Measurements from ENCODE around the gene TBK1.
A peak's percentile ranks its signal among the peaks of the same experiment; 100 is the strongest.

TBK1 gene

DNA sequence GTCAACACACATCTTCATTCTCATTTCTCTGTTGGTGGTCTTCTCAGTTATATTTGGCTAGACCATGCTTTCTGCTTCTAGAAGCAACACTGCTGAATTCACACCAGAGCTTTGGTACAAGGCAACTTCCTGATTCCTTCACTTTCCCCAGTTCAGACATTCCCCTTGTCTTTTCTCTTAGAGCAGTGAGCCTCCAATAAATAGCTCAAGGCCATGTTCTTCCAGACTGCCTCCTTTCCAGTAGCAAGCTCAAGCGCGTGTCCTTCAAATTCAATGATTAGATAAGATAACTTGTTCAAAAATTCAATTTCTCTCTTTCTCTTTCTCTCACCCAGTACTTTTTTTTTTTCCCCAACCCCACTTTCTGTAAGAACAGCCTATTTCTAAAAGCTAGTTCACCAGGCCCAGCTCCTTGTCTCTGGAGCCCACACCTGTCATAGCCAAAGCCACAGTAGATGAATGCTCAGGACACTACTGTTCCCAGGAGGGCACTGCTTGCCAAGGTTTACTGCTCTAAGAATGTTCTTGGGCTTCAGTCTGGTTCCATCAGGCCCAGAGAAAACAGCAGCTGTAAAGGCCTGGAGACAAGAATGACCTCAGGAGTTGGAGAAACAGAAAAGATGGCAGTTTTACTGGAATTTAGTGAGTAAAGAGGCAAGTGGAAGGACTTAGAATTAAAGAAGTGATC, 17.7 kb downstream of the TBK1 start:
- Histone ChIP-seq H3K9me3 (ENCODE audit: control insufficient read depth, low read length) (no peaks in the 10 kb centered on the region), H3K27ac (ENCODE audit: low read depth, low read length, severe bottlenecking) (peak overlapping the region; percentile 13), H3K4me3 (ENCODE audit: extremely low read depth, insufficient read depth, low read length, poor library complexity, severe bottlenecking) (no peak overlapping the region), H3K36me3 (ENCODE audit: control insufficient read depth, insufficient read depth, low read length) (peaks cover 86% of the 10 kb centered on the region), H3K4me1 (ENCODE audit: control insufficient read depth, insufficient read depth, low read length, poor library complexity, severe bottlenecking) (peaks cover 4% of the 10 kb centered on the region)
- 92 to 100% methylated on average over 2 of the region's 2 CpGs for WGBS, 2 experiments (ENCODE audit: insufficient coverage in 2 of 2)

DNA sequence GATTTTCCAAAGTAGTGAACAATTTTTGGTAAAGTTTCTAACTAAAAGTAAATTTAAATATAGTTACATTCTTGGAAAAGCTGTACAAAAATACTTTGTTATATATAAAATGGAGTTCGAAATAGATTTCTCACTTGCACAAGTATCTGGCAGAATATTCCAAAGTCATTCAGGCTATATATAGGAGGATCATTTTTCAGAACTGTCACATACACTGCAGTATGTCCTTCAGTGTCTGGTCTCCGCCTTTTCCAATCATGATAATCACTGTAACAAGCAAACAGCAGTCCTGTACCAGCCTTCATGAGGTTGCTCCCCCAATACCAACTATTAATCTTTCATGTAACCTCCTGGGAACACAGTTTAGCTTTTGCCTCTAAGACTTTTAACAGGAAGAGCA, 18.6 kb downstream of the TBK1 start:
- Histone ChIP-seq H3K9me3 (ENCODE audit: control insufficient read depth, low read length) (no peaks in the 10 kb centered on the region), H3K4me1 (ENCODE audit: control insufficient read depth, insufficient read depth, low read length, poor library complexity, severe bottlenecking) (peaks cover 4% of the 10 kb centered on the region), H3K36me3 (ENCODE audit: control insufficient read depth, insufficient read depth, low read length) (peaks cover 86% of the 10 kb centered on the region), H3K27ac (ENCODE audit: low read depth, low read length, severe bottlenecking) (no peak overlapping the region), H3K4me3 (ENCODE audit: extremely low read depth, insufficient read depth, low read length, poor library complexity, severe bottlenecking) (no peak overlapping the region)
- 67 to 100% methylated on average over 1 of the region's 2 CpGs for WGBS, 2 experiments (ENCODE audit: insufficient coverage in 2 of 2)

DNA sequence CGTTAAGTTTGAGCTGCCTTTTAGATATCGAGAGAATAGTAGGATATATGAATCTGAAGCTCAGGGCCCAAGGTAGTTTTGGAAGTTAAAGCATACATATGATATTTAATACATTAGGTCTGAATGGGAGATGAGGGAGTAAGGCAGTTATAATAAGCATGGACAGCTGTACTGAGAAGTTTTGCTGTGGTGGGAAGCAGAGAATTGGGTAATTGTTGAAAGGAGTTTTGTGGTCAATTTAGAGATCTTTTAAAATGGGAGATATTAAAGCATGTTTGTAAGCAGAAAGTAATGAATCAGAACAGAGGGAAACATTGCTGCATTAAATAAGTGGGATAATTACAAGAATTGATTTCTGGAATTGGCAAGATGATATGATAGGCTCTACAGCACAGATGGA, 21.3 kb downstream of the TBK1 start:
- Histone ChIP-seq H3K4me3 (ENCODE audit: extremely low read depth, insufficient read depth, low read length, poor library complexity, severe bottlenecking) (no peak overlapping the region), H3K4me1 (ENCODE audit: control insufficient read depth, insufficient read depth, low read length, poor library complexity, severe bottlenecking) (peaks cover 4% of the 10 kb centered on the region), H3K27ac (ENCODE audit: low read depth, low read length, severe bottlenecking) (no peak overlapping the region), H3K9me3 (ENCODE audit: control insufficient read depth, low read length) (peaks cover 9% of the 10 kb centered on the region), H3K36me3 (ENCODE audit: control insufficient read depth, insufficient read depth, low read length) (peaks cover 81% of the 10 kb centered on the region)
- 100% methylated on average over 1 to 2 of the region's 2 CpGs for WGBS, 2 experiments (ENCODE audit: insufficient coverage in 2 of 2)

DNA sequence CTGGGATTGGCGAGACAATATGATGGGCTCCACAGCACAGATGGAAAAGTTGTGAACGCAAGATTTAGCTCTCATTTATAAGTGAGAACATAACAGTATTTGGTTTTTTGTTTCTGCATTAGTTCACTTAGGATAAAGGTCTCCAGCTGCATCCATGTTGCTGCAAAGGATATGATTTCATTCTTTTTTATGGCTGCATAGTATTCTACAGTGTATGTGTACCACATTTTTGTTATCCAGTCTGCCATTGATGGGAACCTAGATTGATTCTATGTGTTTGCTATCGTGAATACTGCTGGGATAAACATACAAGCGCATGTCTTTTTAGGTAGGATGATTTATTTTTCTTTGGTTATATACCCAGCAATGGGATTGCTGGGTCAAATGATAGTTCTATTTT, 23.6 kb downstream of the TBK1 start:
- Histone ChIP-seq H3K9me3 (ENCODE audit: control insufficient read depth, low read length) (peaks cover 9% of the 10 kb centered on the region), H3K36me3 (ENCODE audit: control insufficient read depth, insufficient read depth, low read length) (peaks cover 74% of the 10 kb centered on the region), H3K4me1 (ENCODE audit: control insufficient read depth, insufficient read depth, low read length, poor library complexity, severe bottlenecking) (no peaks in the 10 kb centered on the region), H3K4me3 (ENCODE audit: extremely low read depth, insufficient read depth, low read length, poor library complexity, severe bottlenecking) (no peak overlapping the region), H3K27ac (ENCODE audit: low read depth, low read length, severe bottlenecking) (no peak overlapping the region)
- WGBS, 2 experiments (ENCODE audit: insufficient coverage in 2 of 2): 96 to 97% methylated on average over 4 of the region's 4 CpGs

DNA sequence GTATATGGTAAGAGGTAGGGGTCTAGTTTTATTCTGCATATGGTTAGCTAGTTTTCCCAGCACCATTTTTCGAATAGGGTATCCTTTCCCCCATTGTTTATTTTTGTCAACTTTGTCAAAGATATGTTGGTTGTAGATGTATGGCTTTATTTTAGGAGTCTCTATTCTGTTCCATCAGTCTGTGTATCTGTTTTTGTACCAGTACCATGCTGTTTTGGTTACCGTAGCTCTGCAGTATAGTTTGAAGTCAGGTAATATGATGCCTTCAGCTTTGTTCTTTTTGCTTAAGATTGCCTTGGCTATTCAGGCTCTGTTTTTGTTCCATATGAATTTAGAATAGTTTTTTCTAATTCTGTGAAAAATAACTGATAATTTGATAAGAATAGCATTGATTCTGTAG, 24.9 kb downstream of the TBK1 start:
- Histone ChIP-seq H3K9me3 (ENCODE audit: control insufficient read depth, low read length) (peaks cover 9% of the 10 kb centered on the region), H3K27ac (ENCODE audit: low read depth, low read length, severe bottlenecking) (no peak overlapping the region), H3K4me3 (ENCODE audit: extremely low read depth, insufficient read depth, low read length, poor library complexity, severe bottlenecking) (no peak overlapping the region), H3K4me1 (ENCODE audit: control insufficient read depth, insufficient read depth, low read length, poor library complexity, severe bottlenecking) (no peaks in the 10 kb centered on the region), H3K36me3 (ENCODE audit: control insufficient read depth, insufficient read depth, low read length) (peaks cover 66% of the 10 kb centered on the region)
- WGBS, 2 experiments (ENCODE audit: insufficient coverage in 2 of 2): 100% methylated on average over 1 of the region's 2 CpGs; no CpG with 5 or more reads in 1 of the 2 experiments

DNA sequence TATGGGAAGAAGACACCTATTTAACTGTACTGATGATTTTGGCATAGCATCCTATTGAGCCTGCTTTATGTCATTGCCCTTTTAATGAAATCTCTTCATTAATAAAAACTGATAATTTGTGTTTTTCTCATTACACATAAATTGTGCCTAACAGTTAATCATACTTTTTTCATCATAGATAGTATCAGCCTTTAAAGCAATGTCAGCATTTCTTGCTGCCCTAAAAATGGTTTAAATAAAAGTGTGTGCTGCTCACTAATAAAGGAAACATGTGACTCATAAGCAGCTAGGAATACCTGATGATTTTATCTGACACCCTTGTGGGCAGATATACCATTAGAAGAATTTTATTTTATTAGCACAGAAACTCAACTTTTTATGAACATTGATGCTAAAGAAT, 26.7 kb downstream of the TBK1 start:
- no peak overlapping the region for H3K4me3 ChIP-seq (ENCODE audit: extremely low read depth, insufficient read depth, low read length, poor library complexity, severe bottlenecking)
- peaks cover 68% of the 10 kb centered on the region for H3K36me3 ChIP-seq (ENCODE audit: control insufficient read depth, insufficient read depth, low read length)
- no peak overlapping the region for H3K27ac ChIP-seq (ENCODE audit: low read depth, low read length, severe bottlenecking)
- H3K4me1 ChIP-seq (ENCODE audit: control insufficient read depth, insufficient read depth, low read length, poor library complexity, severe bottlenecking): no peaks in the 10 kb centered on the region
- H3K9me3 ChIP-seq (ENCODE audit: control insufficient read depth, low read length): peaks cover 9% of the 10 kb centered on the region

DNA sequence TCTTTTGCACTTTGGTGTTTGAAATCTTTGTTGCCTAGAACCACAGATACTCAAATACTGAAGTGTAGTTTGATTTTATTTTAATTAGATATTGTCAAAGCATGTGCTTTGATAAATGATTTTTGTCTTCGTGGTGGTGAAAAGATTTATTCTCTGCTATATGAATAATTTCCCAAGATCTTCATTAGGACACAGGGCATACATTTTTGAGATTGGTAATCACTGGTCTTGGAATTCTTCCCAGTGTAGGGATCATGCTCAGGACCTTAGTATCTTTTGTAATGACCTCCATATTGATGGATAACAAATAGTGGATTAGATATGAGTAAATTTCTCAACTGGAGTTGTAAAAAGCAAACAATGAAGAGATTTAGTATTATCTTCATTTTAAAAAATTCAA, 28.2 kb downstream of the TBK1 start:
- peaks cover 58% of the 10 kb centered on the region for H3K36me3 ChIP-seq (ENCODE audit: control insufficient read depth, insufficient read depth, low read length)
- H3K9me3 ChIP-seq (ENCODE audit: control insufficient read depth, low read length): peaks cover 9% of the 10 kb centered on the region
- H3K4me3 ChIP-seq (ENCODE audit: extremely low read depth, insufficient read depth, low read length, poor library complexity, severe bottlenecking): no peak overlapping the region
- no CpG with 5 or more reads among the region's 1 CpG for WGBS, 2 experiments (ENCODE audit: insufficient coverage in 2 of 2)
- H3K4me1 ChIP-seq (ENCODE audit: control insufficient read depth, insufficient read depth, low read length, poor library complexity, severe bottlenecking): no peaks in the 10 kb centered on the region
- no peak overlapping the region for H3K27ac ChIP-seq (ENCODE audit: low read depth, low read length, severe bottlenecking)

DNA sequence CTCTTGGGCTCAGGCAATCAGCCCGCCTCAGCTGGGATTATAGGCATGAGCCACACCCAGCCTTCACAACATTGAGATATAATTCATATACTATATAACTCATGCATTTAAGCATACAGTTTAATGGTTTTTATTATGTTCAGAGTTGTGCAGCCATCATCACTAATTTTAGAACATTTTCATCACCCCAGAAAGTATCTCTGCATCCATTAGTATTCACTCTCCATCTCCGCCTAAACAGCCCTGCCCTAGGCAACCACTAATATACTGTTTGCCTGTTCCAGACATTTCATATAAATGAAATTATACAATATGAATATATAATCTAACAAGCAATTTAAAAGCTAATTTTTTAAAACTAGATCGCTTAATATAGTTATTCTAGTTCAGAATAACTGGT, 34.7 kb downstream of the TBK1 start:
- peaks cover 68% of the 10 kb centered on the region for H3K36me3 ChIP-seq (ENCODE audit: control insufficient read depth, insufficient read depth, low read length)
- H3K27ac ChIP-seq (ENCODE audit: low read depth, low read length, severe bottlenecking): no peak overlapping the region
- WGBS, 2 experiments (ENCODE audit: insufficient coverage in 2 of 2): no CpG with 5 or more reads among the region's 3 CpGs

DNA sequence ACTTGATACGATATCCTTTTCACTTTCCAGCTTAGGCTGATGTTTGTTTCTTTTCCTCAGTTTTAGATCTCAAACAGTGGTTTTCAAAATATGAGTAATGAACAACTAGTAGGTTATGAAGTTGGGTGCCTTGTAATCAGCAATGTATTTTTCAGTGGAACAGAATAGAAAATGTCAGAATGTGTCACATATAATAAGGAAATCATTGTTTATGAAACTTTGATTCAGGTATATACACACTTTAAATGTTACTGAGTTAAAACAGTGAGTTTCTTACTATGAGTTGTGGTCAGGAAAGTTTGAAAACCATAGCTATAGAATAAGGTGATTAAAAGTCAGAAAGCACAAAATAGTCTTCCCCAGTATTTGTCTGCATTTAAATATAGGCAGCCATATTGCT, 39.8 kb downstream of the TBK1 start:
- Histone ChIP-seq H3K9me3 (ENCODE audit: control insufficient read depth, low read length) (no peaks in the 10 kb centered on the region), H3K36me3 (ENCODE audit: control insufficient read depth, insufficient read depth, low read length) (peaks cover 58% of the 10 kb centered on the region), H3K4me3 (ENCODE audit: extremely low read depth, insufficient read depth, low read length, poor library complexity, severe bottlenecking) (no peak overlapping the region), H3K27ac (ENCODE audit: low read depth, low read length, severe bottlenecking) (no peak overlapping the region), H3K4me1 (ENCODE audit: control insufficient read depth, insufficient read depth, low read length, poor library complexity, severe bottlenecking) (no peaks in the 10 kb centered on the region)
- WGBS, 2 experiments (ENCODE audit: insufficient coverage in 2 of 2): 100% methylated on average over 1 of the region's 1 CpG; no CpG with 5 or more reads in 1 of the 2 experiments

More for the DNA sequence above, 34.7 kb downstream of the TBK1 start:
- H3K4me1 ChIP-seq (ENCODE audit: control insufficient read depth, insufficient read depth, low read length, poor library complexity, severe bottlenecking): no peaks in the 10 kb centered on the region
- H3K9me3 ChIP-seq (ENCODE audit: control insufficient read depth, low read length): no peaks in the 10 kb centered on the region
- H3K4me3 ChIP-seq (ENCODE audit: extremely low read depth, insufficient read depth, low read length, poor library complexity, severe bottlenecking): no peak overlapping the region

DNA sequence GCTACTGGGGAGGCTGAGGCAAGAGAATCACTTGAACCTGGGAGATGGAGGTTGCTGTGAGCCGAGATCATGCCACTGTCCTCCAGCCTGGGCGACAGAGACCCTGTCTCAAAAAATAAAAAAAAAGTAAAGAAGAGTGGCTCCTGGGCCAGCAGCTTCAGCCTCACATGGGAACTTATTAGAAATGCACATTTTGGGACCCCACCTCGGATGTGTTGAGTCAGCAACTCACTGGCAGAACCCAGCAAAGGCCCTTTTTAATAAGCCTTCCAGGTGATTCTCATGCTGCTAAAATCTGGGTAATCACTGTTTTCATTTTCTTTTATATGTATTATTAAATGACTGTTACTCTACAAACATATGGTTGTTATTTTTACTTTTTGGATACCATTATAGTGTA, 41.6 kb downstream of the TBK1 start:
- no peak overlapping the region for H3K27ac ChIP-seq (ENCODE audit: low read depth, low read length, severe bottlenecking)
- H3K4me1 ChIP-seq (ENCODE audit: control insufficient read depth, insufficient read depth, low read length, poor library complexity, severe bottlenecking): no peaks in the 10 kb centered on the region
- 90 to 100% methylated on average over 3 of the region's 3 CpGs for WGBS, 2 experiments (ENCODE audit: insufficient coverage in 2 of 2)
- peaks cover 58% of the 10 kb centered on the region for H3K36me3 ChIP-seq (ENCODE audit: control insufficient read depth, insufficient read depth, low read length)
- H3K9me3 ChIP-seq (ENCODE audit: control insufficient read depth, low read length): no peaks in the 10 kb centered on the region
- no peak overlapping the region for H3K4me3 ChIP-seq (ENCODE audit: extremely low read depth, insufficient read depth, low read length, poor library complexity, severe bottlenecking)

DNA sequence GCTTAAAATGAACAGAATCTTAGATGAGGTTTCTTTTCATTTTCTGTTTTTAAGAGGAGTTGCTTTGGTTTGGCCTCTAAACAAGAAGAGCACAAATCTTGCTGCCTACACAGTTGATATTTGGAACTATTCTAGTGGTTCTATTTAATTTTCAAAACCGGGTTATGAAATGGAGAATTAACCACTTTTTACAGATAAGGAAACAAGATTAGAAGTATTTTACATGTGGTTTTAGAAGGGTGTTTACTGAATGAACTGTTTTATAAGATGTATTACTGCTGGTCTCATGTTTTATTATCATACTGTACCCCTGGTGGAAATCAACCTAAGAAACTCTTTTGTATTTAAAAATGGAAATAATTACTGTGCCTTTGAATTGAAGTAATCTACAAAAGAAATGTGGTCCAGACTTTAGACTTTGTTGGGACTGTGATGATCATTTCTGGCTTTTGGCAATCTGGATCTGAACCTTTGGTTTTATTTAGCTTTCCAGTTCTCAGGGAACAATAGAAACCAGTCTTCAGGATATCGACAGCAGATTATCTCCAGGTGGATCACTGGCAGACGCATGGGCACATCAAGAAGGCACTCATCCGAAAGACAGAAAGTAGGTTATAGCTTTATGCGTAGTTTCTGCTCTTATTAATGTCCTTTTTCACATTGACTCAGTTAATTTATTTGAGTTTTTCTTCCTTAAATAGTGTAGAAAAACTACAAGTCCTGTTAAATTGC, 43.2 kb downstream of the TBK1 start:
- Histone ChIP-seq H3K4me1 (ENCODE audit: control insufficient read depth, insufficient read depth, low read length, poor library complexity, severe bottlenecking) (no peaks in the 10 kb centered on the region), H3K4me3 (ENCODE audit: extremely low read depth, insufficient read depth, low read length, poor library complexity, severe bottlenecking) (no peak overlapping the region), H3K27ac (ENCODE audit: low read depth, low read length, severe bottlenecking) (no peak overlapping the region), H3K36me3 (ENCODE audit: control insufficient read depth, insufficient read depth, low read length) (peaks cover 59% of the 10 kb centered on the region), H3K9me3 (ENCODE audit: control insufficient read depth, low read length) (no peaks in the 10 kb centered on the region)
- WGBS, 2 experiments (ENCODE audit: insufficient coverage in 2 of 2): 94 to 97% methylated on average over 3 of the region's 5 CpGs
